GM21528 (cell line): ENCODE data around the gene GPC5.

Experiments
- ATAC-seq: cut with Tn5 transposase; IDR thresholded peaks from one replicate; pipeline ENCODE4 v1.9.1; 2021; ENCODE audit warnings: mild to moderate bottlenecking, moderate library complexity; ENCODE audit not compliant: unreplicated experiment, low FRiP score

Gene GPC5

DNA sequence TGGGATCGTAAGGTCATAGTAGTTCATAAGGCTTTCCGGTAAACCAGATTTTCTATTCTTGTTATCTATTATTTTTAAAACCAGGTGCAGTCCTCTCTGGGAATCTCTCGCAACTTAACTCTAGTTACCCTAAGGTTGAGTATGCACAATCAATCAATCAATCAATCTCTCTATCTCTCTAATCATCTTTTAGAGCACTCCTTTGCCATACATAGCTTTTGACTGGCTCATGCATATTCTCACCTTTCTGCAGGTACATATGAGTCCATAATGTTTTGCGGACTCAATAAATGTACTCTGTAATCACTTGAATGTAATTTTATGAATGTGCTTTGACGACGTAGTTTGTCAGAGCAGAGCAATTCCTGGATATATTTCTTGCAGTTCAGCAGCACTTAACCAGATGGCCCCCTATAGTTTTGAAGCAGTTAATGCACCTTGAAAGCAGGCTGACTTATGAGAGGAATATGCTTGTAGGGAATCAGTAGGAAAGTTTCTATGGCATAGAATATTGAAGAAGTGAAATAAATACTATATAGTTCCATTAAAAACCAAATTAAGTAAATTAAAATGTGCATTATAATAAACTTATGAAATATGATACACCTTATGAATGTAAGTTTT is 524.7 kb downstream of the GPC5 start:
- ATAC-seq = no peak

DNA sequence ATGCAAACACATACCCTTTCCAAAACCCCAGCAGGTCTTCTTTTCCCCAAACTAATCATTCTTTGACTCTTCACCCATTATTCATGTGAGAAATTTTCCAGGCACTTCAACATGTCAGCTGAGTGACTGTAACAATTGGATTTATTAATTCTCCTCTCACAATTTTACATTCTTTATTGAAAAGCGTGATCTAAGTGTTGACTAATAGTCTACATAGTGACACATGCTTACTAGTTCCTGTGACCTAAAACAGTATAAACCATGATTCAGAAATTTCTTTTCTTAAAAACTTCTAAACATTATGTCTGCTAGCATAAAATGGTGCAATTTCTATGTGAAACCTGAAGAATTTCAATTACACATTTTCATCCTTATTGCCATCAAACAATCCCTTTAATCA is 532.3 kb downstream of the GPC5 start:
- no peak for ATAC-seq

DNA sequence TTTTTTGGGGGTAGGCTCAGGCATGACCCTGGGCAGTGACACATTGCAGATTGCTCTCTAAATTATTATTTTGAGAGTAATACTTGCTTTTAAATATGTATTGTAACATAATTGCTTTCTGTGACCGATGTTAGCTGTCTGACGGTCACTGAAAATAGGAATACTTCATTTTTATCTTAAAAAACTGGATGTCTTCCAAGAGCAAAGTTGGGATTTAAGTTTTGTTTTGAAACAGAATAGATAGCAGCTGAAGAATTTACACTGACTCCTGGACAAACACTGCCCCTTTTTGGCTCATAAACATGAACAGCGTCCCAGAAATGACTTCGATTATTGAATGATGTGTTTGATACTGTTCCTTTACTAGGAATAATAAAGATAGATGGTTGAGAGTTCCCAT is 535.9 kb downstream of the GPC5 start:
- no peak for ATAC-seq

DNA sequence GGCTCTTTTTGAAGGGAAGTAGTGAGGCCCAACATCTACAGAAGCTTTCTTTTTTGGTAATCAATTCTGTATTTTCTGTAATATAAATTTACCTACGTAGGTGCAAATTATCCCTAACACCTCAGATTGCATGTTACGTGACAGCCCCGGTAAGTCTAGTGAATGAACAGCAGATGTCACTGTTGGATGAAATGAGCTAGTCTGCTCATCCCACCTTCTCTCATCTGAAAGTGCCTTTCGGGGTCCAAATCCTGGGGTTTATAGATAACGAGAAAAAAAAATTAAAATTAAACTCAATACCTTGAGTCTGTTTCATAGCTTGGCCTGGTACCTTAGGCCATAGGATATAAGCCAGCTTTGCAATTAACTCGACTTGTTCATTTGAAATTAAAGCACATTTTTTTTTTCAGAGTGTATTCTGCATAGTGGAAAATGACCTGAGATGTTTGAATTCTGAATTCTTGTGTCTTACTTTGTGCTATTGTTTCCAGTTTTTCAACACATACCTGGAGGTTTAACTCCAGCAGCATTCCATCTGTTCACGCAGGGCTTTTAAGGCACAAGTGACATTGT is 548.2 kb downstream of the GPC5 start:
- ATAC-seq = no peak

DNA sequence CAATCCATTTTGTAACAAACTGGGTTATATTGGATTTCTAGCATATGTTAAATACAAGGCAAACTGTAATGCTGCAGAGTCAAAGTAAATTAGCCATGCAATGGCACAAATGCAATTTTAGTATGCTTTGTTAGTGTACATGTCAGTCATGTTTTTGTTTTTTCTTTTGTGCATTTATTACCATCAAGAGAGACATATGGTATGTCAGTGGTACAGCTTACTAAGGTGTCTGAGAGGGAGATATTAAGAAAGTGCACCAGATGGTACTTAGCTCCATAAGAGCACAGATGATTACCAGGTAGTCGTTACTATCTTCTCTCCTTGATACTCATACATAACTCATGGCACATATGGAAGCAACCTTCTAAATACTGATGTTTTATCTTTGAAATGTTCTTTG is 550.3 kb downstream of the GPC5 start:
- ATAC-seq = no peak

DNA sequence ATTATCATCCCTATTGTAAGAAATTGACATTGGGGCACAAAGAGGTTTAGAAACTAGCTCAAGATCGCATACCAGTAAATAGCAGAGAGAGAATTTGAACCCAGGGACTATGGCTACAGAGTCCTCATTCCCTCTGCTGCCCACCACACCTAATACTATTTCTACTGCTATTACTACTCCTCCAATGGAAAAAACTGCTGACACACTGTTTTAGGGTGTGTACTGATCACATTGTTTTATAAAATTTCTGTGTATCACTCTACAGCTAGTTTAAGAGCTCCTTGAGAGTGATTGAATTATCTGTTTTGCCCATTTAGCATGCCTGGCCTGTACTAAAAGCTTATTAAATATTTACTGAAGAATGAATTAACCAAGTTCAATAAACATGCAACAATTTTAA is 552.4 kb downstream of the GPC5 start:
- ATAC-seq = no peak

DNA sequence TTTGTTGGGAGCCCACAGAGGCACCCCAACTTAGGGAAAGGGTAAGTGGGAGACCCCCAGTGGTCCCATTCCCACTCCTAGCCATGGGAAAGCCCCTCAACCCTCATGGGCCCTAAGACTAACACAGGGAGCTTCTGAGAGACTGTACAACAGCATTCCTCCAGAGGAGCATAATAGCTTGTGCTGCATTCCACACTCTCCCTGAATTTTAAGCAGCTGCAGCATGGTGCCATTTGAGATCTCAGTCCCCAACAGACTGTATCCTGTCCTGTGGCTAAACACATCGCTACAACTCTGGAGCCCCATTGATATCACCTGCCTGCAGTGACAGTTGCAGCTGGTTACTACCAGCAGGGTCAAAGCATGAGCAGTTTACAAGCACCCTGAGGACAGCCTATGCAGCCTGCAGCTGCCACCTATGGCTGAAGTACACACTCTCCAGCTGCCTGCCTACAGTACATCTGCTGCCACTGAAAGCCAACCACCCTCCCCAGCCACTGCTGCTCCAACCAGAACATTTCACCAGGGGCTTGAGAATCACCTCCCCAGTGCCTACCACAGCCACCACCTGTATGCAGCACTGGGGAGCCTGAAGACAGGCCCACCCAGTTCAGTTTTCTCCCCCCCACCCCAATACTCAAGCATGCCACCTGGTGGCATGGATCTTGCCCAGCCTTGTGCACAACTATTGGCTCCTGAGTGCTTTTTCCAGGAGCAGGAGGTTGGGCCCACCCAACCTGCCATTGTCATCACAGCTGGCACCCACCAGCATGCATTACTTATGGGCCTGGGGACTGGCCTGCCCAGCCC is 557.3 kb downstream of the GPC5 start:
- ATAC-seq = no peak

DNA sequence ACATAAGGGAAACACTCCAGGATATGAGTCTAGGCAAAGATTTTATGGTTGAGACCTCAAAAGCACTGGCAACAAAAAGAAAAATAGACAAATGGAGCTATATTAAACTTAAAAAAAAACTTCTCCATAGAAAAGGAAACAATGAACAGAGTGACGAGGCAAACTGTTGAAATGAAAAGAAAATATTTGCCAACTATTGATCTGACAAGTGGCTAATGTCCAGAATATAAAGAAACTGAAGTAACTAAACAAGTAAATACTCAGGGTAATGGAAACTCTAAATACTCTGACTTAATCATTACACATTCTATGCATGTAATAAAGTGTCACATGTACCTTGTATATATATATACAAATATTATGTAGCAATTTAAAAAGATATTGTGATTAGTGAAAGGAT is 562.5 kb downstream of the GPC5 start:
- ATAC-seq = no peak

DNA sequence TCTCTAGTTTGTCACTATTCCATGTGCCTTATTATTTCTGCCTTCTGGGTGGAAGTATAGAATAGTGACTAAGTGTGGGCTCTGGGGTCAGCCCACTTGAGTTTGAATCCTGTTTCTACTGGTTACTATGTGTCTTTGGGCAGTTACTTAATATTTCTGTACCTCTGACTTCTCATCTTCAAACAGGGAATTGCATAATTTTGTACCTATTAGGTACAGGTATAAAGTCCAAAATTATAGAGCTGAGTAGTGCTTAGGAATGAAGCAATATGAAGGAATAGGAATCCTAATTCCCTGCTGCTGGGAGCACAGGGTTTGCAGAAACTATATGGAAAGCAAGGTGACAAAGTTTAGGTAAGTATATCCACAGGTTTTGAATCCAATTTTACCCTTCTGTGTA is 564.5 kb downstream of the GPC5 start:
- no peak for ATAC-seq

DNA sequence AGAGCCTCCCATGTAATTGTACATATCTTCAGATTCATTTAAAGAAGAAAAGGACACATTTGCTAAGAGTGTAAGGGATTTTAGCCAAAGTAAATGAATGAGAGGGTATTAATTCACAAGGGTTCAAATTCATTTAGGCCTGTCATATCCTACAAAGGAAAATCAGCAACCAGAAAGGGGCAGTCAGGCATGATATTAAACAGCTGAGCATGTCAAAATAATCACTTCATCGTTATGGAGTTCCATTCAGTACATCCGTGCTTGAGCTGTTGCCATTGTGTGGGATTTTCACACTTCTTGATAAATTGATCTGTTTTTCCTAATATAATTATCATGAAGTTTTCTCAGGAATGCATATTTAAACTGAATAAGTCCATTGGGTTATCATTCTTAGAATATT is 567.1 kb downstream of the GPC5 start:
- ATAC-seq = no peak

DNA sequence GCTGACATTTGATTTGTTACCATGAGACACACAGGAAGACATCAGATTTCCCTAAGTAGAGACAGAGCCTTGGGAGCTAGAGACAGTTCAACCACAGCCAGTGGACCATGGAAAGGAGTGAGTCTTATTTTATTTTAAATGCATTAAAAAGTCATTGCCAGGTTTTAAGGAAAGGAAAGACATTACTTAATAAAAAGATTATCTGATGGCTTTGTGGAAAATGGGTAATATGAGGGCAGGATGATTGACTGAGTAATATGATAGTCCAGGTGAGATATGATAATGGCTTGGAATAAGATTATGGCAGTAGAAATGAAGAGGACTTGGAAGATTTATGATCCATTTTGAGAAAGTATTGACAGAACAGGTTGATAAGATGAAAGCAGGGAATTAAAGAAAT is 580.1 kb downstream of the GPC5 start:
- no peak for ATAC-seq

DNA sequence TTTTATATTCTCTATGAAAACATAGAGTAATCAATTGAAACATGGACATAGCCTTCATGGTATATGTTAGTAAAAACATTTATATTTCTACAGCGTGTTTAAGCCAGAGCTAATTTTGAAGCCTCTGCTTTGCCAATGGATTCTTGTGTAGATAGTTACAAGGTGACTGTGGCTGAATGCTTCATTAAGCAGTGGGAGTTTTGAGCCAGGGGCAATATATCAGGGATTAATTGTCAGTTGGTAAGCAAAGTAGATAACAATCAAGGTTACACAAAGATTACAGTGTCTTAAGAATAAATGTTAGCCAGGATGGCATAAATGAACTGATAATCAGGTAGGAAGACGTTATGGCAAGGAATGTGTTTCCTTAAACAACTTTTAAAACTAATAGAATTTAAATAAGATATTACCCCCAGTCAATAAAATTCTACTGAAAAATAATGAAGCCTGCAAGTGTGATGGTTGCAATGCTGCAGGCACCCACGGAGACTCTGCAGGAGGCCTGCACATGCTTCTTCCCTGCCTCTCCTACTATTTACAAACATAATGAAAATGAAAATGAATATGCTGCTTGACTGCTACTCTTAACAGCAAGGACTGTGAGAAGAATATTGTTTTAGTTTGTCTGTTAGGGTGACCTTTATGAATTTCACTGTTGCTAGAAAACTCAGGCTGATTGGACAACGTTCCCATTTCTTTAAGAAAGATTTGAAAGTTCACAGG is 588.5 kb downstream of the GPC5 start:
- ATAC-seq = no peak

DNA sequence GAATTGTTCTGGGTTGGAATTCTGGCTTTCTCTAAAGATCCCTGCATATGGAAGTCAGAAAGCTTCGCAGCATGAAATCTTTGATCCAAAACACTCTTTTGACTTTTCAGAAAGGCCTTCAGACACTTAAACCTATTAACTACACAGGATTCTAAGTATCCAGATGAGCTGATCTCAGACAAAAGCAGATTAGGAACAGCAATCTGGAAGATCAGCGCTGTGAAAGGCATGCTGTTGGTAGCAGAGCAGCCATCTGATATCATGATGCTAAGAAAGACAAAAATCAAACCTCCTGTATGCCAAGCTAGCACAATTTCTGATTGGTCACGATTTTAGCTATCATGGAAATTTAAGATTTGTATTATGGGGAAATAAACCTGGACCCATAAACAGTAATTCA is 589.9 kb downstream of the GPC5 start:
- no peak for ATAC-seq

DNA sequence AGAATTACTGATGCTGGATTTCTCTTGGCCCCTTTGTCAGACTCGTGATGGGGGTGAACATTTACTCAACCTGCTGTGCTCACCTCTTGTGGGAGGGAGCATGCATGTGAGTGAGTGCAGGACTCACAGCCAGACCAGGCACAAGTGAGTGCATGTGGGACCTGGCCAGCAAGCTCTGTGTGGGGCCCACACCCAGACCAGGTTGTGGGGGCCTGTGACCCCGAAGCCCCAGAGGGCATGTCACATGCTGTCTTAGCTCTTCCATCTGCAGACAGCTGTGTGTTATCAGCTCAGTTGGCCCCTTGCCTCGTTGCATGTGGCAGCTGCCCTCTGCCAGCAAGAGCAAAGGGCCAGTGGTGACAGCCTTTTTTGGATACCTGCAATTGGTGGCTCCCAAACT is 614.4 kb downstream of the GPC5 start:
- no peak for ATAC-seq

DNA sequence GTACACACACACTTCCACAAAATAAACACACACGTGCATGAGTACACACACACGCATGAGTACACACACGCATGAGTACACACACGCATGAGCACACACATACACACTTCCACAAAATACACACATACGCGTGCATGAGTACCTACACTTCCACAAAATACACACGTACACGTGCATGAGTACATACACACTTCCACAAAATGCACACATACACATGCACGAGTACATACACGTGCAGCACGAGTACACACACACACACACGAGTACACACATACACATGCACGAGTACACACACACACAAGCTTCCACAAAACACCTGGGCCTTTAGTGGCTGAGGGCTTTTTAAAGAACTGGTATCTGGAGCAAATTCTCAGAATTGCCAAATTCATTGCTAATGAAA is 619.3 kb downstream of the GPC5 start:
- ATAC-seq = no peak

DNA sequence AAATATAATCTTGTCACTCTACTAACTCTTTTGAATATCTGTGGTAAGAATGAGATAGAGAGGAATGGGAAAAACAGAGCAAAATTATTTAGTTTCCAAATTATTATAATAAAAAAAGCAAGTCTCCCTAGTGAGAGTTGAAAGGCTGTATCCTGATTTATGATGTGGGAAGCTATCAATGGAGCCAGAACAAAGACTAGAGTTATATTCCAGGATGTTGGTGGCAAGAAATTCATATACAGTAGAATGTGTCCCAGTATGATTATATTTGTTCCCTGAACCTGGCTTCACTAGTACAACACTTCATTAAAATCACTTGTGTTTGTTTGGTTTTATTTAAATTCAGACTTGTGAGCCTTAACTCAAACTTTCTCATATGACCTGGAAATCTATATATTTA is 630.3 kb downstream of the GPC5 start:
- no peak for ATAC-seq

DNA sequence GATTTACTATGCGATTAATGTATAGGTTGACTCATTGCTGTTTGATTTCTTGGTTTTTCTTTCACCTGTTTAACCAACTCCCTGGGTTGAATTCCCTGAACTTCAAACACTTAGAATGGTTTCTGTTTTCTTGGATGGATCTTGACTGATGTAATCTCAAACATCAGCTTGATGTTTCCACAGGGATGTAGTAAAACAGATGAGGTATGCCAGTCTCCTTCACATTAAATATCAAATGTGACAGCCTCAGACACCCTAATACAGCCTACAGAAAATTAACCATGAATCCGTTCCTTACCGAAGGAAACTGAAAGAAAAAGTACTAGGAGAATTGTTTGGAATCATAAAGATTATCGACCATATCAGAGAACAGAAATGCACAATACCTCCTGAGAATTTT is 631.2 kb downstream of the GPC5 start:
- ATAC-seq = no peak

DNA sequence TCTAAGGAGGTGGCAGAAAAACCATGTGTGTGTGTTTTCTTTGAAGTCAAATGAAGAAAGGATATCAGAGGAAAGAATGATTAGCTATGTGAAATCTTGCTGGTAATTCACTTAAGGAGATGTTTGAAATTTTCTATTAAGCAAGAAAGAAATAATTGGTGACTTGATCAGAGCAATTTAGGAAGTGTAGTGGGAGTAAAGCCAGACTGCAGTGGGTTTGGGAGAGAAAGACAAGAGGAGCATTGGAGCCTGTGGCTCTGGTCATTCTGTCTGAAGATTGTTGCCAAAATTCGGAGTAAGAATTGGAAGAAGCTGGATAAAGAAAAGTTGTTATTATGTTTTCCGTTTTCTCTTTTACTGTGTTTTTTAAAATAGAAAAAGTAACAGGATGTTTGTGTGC is 640.5 kb downstream of the GPC5 start:
- ATAC-seq = no peak

DNA sequence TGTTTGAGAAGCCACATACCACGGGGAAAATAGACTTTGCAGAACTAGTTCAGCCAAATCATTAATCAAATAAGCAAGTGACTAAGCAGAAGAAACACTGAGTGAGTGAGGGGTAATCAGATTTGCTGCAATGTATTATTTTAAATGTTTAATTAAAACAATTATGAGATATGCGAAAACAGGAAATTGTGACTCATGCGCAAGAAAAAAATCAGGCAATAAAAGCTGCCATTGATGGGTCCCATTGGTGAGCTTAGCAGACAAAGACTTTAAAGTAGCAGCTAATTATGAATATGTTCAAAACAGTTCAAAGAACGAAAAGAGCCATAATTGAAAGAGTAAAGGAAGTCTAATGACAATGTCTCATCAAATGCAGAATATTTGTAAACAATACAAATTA is 644.1 kb downstream of the GPC5 start:
- no peak for ATAC-seq

DNA sequence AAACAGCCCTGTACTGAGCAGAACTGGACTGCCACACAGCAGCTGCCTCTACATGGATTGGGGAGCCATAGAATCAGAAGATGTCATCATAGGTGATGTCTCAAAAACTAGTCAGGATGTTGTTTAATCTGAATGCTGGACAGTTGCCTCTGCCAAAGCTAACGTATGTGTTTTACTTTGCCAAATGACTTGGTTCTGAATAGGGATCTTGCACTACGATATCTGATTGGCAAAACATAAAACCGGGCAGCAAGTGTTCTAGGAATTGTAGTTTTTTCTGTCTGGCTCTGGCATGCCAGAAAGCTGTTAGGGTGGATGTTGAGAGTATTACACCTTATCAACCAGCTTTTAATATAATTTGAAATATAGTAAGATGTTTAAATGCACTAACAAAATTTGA is 645.9 kb downstream of the GPC5 start:
- no peak for ATAC-seq

DNA sequence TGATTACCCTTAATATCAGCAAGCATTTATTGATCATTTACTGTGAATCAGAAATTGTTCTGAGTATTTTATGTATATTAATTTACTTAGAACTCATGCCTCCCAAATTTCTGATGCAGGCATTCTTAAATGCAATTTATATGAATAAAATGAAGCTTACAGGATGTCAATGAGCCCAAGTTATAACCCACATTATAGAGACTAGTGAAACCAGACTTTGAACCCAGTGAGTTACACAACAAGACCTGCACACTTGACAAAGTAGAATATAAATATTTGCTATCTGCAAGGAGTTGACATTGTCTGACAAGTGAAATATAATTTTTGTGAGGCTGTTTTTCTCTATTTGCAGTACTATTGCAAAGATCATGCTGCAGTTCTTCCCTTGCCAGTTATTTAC is 656.0 kb downstream of the GPC5 start:
- no peak for ATAC-seq
